Measurements from ENCODE around the gene CYBA.

The CYBA gene

DNA sequence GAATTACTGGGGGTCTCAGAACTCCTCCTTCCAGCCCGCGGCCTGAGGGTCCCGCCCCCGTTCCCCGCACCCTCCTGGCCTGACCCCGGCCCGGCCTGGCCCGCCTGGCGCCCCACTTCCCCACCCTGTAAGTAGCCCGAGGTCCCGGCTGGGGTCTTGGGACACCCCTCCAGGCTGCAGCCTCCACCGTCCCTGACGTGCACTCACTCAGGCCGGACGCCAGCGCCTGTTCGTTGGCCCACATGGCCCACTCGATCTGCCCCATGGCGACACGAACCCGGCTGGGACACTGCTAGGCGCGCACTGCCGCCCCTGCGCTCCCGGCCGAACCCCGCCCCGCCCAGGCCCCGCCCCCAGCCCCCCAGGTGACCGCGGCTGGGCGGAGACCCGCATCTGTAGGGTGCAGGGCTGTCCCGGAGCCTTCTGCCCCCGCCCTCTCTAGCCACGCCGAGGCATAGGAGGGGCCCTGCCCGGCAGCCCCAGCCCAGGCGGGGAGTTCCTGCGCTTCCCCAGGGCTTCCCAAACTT lies at the start of gene CYBA:
TSS of gene CYBA (minus strand) at position 305 of the 527 bp plus-strand sequence. CDS start at position 265, 40 bp downstream.
- peaks cover 45% of the 10 kb centered on the region for H4K20me1 ChIP-seq (ENCODE audit: insufficient read depth, low read length)
- no peaks in the 10 kb centered on the region for H3K9me3 ChIP-seq (ENCODE audit: insufficient read depth, low read length)
- peak within 1 kb of the TSS; percentile 99 for H3K4me3 ChIP-seq (ENCODE audit: low read length)
- peaks cover 48% of the 10 kb centered on the region for H3K36me3 ChIP-seq (replicated peaks; ENCODE audit: low read depth, low read length)
- no peaks in the 10 kb centered on the region for H3K27me3 ChIP-seq (ENCODE audit: low read depth, low read length)
- H3K79me2 ChIP-seq (ENCODE audit: low read length): peaks cover 38% of the 10 kb centered on the region
- H3K4me1 ChIP-seq (ENCODE audit: low read length): peaks cover 34% of the 10 kb centered on the region
- H3K9ac ChIP-seq (ENCODE audit: low read length): peak within 1 kb of the TSS; percentile 98
- TF ChIP-seq EZH2phosphoT487 (IDR thresholded peaks at IDR 0.05; ENCODE audit: low read depth): no peak
- no peak for TF ChIP-seq CTCF (IDR thresholded peaks at IDR 0.05; ENCODE audit: low read depth, low read length)
- H3K27ac ChIP-seq (ENCODE audit: low read length): peak within 1 kb of the TSS; percentile 97
- H2AFZ ChIP-seq (ENCODE audit: low read depth, low read length): no peak within 1 kb of the TSS
- peak within 1 kb of the TSS; percentile 99 for H3K4me2 ChIP-seq (ENCODE audit: low read length)

DNA sequence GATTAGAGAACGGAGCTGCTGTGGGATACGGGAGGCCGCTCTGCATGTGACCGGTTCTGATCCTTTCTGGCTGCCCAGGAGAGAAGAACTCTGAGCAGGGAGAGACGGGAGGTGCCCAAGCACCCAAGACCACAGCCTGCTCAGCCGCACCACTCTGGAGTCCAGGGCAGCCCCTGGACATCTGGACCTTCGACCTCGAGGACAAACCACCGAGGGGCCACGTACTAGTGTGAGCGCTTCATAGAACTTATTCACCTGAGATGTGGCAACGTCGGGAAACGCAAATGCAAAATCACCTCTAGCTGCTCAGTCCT lies 49.4 kb upstream of the CYBA start:
- no peaks in the 10 kb centered on the region for H3K9me3 ChIP-seq (ENCODE audit: insufficient read depth, low read length)
- H3K9ac ChIP-seq (ENCODE audit: low read length): peak overlapping the region; percentile 76; the same call in 1 of the 2 replicates
- H3K4me1 ChIP-seq (ENCODE audit: low read length): peaks cover 23% of the 10 kb centered on the region
- TF ChIP-seq CTCF (IDR thresholded peaks at IDR 0.05; ENCODE audit: low read depth, low read length) (no peak), EZH2phosphoT487 (IDR thresholded peaks at IDR 0.05; ENCODE audit: low read depth) (no peak)
- no peaks in the 10 kb centered on the region for H3K27me3 ChIP-seq (ENCODE audit: low read depth, low read length)
- H2AFZ ChIP-seq (ENCODE audit: low read depth, low read length): no peak overlapping the region
- peaks cover 30% of the 10 kb centered on the region for H3K79me2 ChIP-seq (ENCODE audit: low read length)
- H3K4me2 ChIP-seq (ENCODE audit: low read length): peak overlapping the region; percentile 88
- no peak overlapping the region for H3K27ac ChIP-seq (ENCODE audit: low read length)
- H3K36me3 ChIP-seq (replicated peaks; ENCODE audit: low read depth, low read length): peaks cover 14% of the 10 kb centered on the region
- H4K20me1 ChIP-seq (ENCODE audit: insufficient read depth, low read length): no peaks in the 10 kb centered on the region
- peak overlapping the region; percentile 76 for H3K4me3 ChIP-seq (ENCODE audit: low read length)

DNA sequence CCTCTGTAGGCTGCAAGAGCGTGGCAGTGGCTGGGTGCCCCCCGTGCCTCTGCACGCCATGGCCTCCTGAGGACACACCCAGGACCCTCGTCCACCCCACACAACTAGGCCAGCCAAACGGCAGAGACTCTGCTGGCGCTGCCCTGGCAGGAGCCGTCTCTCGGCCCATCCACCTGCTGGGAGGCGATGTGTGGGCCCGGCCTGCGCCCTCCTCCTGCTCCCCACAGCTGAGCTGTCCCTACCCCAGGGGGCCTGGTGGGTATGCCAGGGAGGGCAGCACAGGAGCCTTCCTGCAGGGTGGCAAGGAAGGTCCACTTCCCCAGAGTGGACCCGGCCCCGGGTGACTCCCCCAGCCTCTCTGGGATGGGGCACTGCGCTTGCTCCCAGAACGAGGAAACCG lies 48.3 kb upstream of the CYBA start:
- Histone ChIP-seq H3K9ac (ENCODE audit: low read length) (no peak overlapping the region), H3K79me2 (ENCODE audit: low read length) (peaks cover 20% of the 10 kb centered on the region), H3K27me3 (ENCODE audit: low read depth, low read length) (no peaks in the 10 kb centered on the region), H3K4me1 (ENCODE audit: low read length) (peaks cover 17% of the 10 kb centered on the region), H3K9me3 (ENCODE audit: insufficient read depth, low read length) (no peaks in the 10 kb centered on the region), H3K4me2 (ENCODE audit: low read length) (no peak overlapping the region), H3K36me3 (replicated peaks; ENCODE audit: low read depth, low read length) (peaks cover 14% of the 10 kb centered on the region), H4K20me1 (ENCODE audit: insufficient read depth, low read length) (no peaks in the 10 kb centered on the region), H3K27ac (ENCODE audit: low read length) (no peak overlapping the region), H2AFZ (ENCODE audit: low read depth, low read length) (no peak overlapping the region), H3K4me3 (ENCODE audit: low read length) (no peak overlapping the region)
- TF ChIP-seq EZH2phosphoT487 (IDR thresholded peaks at IDR 0.05; ENCODE audit: low read depth) (no peak), CTCF (IDR thresholded peaks at IDR 0.05; ENCODE audit: low read depth, low read length) (no peak)

DNA sequence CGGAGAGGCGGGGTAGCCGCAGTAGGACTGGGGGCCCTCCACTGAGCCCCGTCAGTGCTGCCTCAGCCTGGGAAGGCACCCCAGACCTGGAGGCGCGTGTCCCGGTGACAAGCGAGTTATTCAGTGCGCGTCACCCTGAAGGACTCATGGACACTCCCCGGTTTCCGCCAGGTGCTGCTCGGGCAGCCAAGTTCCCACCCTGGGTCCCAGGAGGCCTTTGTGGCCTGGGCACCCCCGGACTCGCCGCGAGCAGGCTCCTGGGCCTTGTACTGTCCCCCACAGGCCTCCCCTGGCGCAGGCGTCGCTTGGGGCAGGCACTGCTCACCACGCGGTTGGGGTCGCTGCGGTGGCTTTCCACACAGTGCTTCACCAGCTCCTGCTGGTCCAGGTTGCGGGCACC lies 47.8 kb upstream of the CYBA start:
- Histone ChIP-seq H3K9me3 (ENCODE audit: insufficient read depth, low read length) (no peaks in the 10 kb centered on the region), H3K27ac (ENCODE audit: low read length) (no peak overlapping the region)

More for the DNA sequence above, 47.8 kb upstream of the CYBA start:
- H3K4me2 ChIP-seq (ENCODE audit: low read length): no peak overlapping the region
- H3K4me3 ChIP-seq (ENCODE audit: low read length): no peak overlapping the region
- peaks cover 16% of the 10 kb centered on the region; the same call in 1 of the 2 replicates for H3K79me2 ChIP-seq (ENCODE audit: low read length)
- no peak overlapping the region for H2AFZ ChIP-seq (ENCODE audit: low read depth, low read length)
- no peaks in the 10 kb centered on the region for H3K27me3 ChIP-seq (ENCODE audit: low read depth, low read length)
- no peak for TF ChIP-seq EZH2phosphoT487 (IDR thresholded peaks at IDR 0.05; ENCODE audit: low read depth)
- TF ChIP-seq CTCF (IDR thresholded peaks at IDR 0.05; ENCODE audit: low read depth, low read length): no peak
- peaks cover 14% of the 10 kb centered on the region for H3K36me3 ChIP-seq (replicated peaks; ENCODE audit: low read depth, low read length)
- peaks cover 17% of the 10 kb centered on the region for H3K4me1 ChIP-seq (ENCODE audit: low read length)
- H4K20me1 ChIP-seq (ENCODE audit: insufficient read depth, low read length): no peaks in the 10 kb centered on the region
- H3K9ac ChIP-seq (ENCODE audit: low read length): no peak overlapping the region

Measured in OCI-LY3 (cell line).